Activated CD4-positive, CD25-positive, alpha-beta regulatory T cell treated with anti-CD3 and anti-CD28 coated beads, Interleukin-2, amount 50 U/mL, for 24 hours (primary cell): ENCODE data around the gene POLR2F.
"Not testable (repeated sequence)": the region's sequence is repeated elsewhere in the genome, so short reads cannot be mapped to it uniquely, and the experiment has no call there.

Experiments
- ATAC-seq, 2 donors: fragments of 150-1000 bp; cut with Tn5 transposase; one replicate each; pipeline ENCODE4 v1.10.0; 2021; ENCODE audit warnings: mild to moderate bottlenecking in 1 of 2, moderate library complexity in 1 of 2

The POLR2F gene

DNA sequence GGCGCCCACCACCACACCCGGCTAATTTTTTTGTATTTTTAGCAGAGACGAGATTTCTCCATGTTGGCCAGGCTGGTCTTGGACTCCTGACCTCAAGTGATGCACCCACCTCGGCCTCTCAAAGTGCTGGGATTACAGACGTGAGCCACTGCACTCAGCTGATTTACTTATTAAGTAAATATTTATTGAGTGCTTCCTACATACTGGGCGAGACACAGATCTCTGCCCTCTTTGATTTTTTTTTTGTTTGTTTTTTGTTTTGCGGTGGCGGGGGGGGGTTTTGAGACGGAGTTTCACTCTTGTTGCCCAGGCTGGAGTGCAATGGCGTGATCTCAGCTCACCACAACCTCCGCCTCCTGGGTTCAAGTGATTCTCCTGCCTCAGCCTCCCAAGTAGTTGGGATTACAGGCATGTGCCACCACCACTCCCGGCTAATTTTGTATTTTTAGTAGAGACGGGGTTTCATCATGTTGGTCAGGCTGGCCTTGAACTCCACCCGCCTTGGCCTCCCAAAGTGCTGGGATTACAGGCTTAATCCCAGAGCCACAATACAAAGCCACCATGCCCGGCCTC lies 2.4 kb downstream of the POLR2F start:
- not testable (repeated sequence) for ATAC-seq

DNA sequence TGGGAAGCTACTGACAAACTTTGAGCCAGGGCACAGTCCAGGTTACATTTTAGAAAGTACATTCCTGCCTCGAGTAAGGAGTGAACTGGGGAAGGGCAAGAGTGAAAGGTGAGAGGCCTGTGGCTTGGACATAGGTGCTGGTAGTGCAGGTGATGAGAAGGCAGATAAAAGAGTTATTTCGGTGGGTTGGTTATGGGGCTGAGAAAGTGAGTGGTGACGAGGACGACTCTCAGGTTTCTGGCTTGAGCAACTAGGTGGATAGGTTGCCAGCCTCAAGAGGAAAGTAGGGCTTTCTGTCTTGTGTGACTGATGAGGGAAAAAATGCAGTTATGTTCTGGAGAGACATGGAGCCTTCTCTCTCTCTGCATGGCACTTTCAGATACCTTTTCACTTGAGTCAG lies 3.7 kb downstream of the POLR2F start:
- no peak for ATAC-seq

DNA sequence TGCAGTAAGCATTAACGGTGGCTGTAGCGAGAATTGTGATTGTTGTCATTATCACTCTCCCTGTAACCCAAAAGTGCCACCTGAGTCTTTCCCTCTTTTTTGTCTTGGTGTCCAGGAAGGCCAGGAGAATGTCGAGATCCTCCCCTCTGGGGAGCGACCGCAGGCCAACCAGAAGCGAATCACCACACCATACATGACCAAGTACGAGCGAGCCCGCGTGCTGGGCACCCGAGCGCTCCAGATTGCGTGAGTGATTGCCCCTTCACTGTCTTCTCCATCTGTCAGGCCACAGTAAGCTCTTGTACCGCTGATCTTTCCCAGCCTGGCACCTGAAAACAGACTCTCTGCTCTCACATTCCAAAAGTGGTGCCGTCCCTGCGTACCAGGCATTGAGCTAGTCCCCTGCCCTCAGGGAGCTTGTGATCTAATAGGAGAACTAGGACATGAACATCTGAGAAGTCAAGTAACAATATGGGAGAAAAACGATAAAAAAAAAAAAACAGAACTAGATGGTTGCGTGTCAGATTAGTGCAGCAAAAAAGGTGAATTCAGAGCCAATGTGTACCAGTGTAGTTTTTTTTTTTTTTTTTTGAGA lies 5.8 kb downstream of the POLR2F start:
- ATAC-seq, result no peak

- ATAC-seq, result no peak
Observed at GRCh38 chr22:37961062-37961461, 7.6 kb downstream of the POLR2F start.

- no peak for ATAC-seq
Observed at GRCh38 chr22:37965940-37966664, 12.6 kb downstream of the POLR2F start.

- ATAC-seq, result no peak
Observed at GRCh38 chr22:37967147-37967546, 13.6 kb downstream of the POLR2F start.

DNA sequence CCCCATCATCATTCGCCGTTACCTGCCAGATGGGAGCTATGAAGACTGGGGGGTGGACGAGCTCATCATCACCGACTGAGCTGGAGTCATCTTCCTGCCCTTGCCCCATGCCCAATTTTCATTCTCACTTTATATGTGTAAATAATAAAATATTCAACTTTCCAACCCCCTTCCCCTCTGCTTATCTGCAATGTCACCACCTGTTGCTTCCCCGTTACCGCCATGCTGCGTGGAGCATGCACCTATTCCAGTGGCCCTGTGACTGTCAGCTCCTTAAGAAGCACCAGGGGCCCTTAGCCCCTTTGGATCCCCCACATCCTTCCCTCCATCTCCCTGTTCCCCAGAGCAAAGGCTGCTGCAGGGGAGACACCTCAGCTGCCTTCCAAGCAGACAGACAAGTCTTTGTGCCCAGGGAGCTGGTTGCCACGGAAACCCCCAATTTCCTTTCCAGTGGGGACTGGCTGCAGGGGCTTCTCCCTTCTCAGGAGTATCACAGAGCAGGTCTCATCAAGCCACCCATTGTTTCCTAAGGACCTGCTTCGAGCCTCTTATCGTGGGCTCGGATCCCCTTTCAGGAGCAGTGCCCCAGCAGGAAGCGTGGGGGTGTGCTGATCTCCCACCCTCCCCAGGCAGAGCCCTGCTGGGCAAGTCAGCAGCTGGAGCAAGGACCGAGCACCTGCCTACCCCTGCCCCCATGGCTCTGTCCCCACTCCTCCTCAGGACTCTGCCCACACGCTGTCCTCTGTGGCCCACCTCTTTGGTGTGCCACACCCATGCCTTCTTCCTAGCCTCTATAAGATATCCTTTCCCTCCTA lies 14.3 kb downstream of the POLR2F start:
- ATAC-seq, result no peak

GRCh38 chr22:37968452-37969251 lies 15.2 kb downstream of the POLR2F start:
- ATAC-seq, result no peak

DNA sequence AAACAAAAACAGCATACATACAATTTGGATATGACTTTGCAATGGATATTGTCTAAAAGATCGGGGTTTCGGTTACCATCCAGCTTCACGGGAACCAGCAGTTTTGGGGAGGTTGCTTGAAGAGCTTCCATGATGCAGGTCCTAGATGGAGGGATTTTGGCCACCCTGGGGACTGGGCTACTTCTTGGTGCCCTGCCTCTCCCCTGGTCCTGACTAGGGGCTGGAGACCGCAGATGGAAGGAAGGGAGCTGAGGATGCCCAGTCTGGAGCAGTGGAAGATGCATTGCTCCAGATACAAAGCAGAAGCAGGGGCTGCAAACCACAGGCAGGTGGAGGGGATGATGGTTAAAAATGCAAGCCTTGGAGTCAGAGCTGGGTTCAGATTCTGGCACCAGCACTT lies 17.4 kb downstream of the POLR2F start:
- ATAC-seq, result no peak

GRCh38 chr22:37971475-37972434 lies 18.3 kb downstream of the POLR2F start:
- no peak for ATAC-seq

DNA sequence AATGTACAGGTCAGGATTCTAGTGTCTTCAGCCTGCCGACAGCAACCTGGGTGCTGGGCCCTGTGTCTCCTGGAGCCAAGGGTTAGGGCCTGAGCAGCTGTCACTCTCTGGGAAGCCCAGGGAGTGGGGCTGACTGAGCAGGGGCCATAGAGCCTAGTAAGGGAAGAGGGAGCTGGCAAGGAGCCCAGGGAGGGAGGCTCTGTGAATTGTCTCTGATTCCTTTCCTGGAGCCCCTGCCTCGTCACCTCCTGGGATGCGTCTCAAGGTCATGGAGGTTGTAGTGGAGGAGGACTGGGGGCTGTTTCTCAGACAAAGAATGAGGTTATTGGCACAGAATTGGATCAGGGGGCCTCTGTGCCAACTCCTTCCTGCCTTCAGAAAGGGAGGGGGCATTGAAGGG lies 19.0 kb downstream of the POLR2F start:
- no peak for ATAC-seq

- ATAC-seq, result no peak
Observed at GRCh38 chr22:37973271-37974170, 20.0 kb downstream of the POLR2F start.

GRCh38 chr22:37975153-37975552 lies 21.7 kb downstream of the POLR2F start:
- no peak for ATAC-seq

DNA sequence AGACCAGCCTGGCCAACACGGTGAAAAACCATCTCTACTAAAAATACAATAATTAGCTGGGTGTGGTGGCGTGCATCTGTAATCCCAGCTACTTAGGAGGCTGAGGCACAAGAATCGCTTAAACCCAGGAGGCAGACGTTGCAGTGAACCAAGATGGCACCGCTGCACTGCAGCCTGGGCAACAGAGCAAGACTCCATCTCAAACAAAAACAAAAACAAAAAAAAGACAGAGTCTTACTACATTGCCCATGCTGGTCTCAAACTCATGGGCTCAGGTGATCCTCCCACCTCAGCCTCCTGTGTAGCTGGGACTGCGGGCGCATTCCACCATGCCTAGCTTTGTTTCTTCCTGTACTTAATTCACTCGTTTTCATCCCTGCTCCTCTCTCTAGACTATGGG lies 22.5 kb downstream of the POLR2F start:
- not testable (repeated sequence) for ATAC-seq

DNA sequence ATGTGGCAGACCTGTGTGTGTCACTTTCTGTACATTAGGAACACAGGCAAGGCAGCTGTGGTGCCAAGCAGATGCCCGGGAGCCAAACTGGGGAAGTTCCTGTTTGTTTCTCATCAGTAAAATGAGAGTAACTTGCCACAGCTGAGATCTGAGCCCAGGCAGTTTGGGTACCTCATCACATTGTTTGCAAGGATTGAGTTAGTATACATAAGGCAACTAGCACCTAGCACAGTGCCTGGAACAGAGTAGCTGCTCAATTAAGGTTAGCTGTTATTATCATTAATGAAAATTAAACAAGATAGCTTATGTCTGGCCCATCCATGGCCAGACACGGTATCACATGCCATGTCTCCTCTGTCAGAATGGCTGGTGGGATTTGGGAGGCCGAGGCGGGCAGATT lies 23.0 kb downstream of the POLR2F start:
- no peak for ATAC-seq

GRCh38 chr22:37979782-37980181 lies 26.3 kb downstream of the POLR2F start:
- no peak for ATAC-seq

DNA sequence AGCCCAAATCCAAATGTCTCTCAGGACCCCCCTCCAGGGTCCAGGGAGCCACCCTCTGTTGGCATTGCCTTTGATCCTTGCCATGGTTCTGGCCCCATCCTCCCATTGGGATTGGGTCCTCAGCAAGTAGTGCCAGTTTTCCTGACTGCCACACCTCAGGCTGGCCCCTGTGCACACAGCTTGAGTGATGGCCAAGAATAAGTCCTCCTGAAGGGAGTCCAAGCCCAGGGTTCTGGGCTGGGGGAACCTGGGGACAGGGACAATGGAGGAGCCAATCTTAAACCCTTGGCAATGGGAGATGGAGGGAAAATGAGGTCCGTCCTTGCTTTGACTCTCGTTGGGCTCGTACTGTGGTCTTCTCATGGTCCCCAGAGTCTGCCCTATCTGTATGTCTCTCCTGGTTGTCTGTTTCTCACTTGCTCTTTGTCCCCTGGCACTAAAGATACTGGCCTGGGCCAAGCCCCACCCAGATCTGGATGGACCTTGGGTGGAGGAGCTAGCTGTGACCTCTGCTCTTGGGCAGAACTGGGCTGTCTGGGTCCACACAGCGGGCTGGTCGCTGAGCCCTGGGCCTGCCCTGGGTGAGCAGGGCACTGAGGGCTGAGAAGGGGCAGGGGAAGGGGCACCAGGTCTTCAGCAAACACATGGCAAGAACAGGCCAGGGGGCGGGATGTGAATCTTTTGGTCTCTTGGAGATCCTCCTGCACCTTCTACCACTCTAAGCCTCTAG lies 27.9 kb downstream of the POLR2F start:
- no peak for ATAC-seq

- ATAC-seq, result peak in 1 of 2 donors; percentile 10
Observed at GRCh38 chr22:37982151-37982785, 28.8 kb downstream of the POLR2F start.
